Prostate gland (tissue), 2 donors: ENCODE measurements around the gene ERGIC3.

Experiments
- CTCF ChIP-seq, 4 experiments: fragments of 200-600 bp in 2 of 4; fragments of 450-650 bp in 2 of 4; sonication (generic) in 2 of 4; IDR thresholded peaks; 1 replicate in 3 of 4; 2 replicates in 1 of 4; pipeline ENCODE4 v1.5.1; 2016 to 2019; ENCODE audit warnings: antibody characterized with exemption in 4 of 4, mild to moderate bottlenecking in 2 of 4, moderate library complexity in 2 of 4
- POLR2A ChIP-seq: fragments of 450-650 bp; IDR thresholded peaks from one replicate; pipeline ENCODE4 v1.6.1; 2016; ENCODE audit warnings: antibody characterized with exemption, mild to moderate bottlenecking

GRCh38 chr20:35578469-35578868 lies 36.6 kb downstream of the ERGIC3 start:
- TF ChIP-seq CTCF (IDR thresholded peaks at IDR 0.05) (no peak), POLR2A (no peak)
